K562 (cell line): ENCODE data around the gene USP48. TPM values are rescaled to one million over a fixed set of nuclear protein-coding genes. Genes with fewer than 3 reads are reported as not detected.
A peak's percentile ranks its signal among the peaks of the same experiment; 100 is the strongest.

ENCODE experiments used
- ASH1L ChIP-seq: fragments of 450-650 bp; IDR thresholded peaks from 2 replicates; pipeline ENCODE4 v1.6.1; 2018; ENCODE audit warnings: borderline replicate concordance, mild to moderate bottlenecking, low read depth; ENCODE audit not compliant: partially characterized antibody
- DNMT1 ChIP-seq: fragments of 450-650 bp; IDR thresholded peaks from 2 replicates; pipeline ENCODE4 v1.6.1; 2016; ENCODE audit warnings: antibody characterized with exemption, mild to moderate bottlenecking
- ESRRB ChIP-seq: fragments of 250-450 bp; sonication (Bioruptor Pico); IDR thresholded peaks from 2 replicates; pipeline ENCODE4 v1.5.0; 2020; ENCODE audit warnings: mild to moderate bottlenecking, moderate library complexity, borderline replicate concordance
- GABPA ChIP-seq: fragments of 200-800 bp; sonication (Bioruptor generic); conservative IDR thresholded peaks from 2 replicates; pipeline ENCODE4 v1.6.1; 2016; ENCODE audit warnings: low read depth, missing genetic modification characterization, missing compliant biosample characterization
- HNRNPLL ChIP-seq: fragments of 200-400 bp; formaldehyde crosslinking; IDR thresholded peaks from 2 replicates; pipeline ENCODE4 v1.6.1; 2017; ENCODE audit warnings: low read length, low read depth, mild to moderate bottlenecking; ENCODE audit not compliant: poor library complexity, severe bottlenecking
- L3MBTL2 ChIP-seq: fragments of 450-650 bp; IDR thresholded peaks from 2 replicates; pipeline ENCODE4 v1.6.1; 2016; ENCODE audit warnings: mild to moderate bottlenecking, moderate library complexity
- MEIS2 ChIP-seq: fragments of 450-650 bp; IDR thresholded peaks from 2 replicates; pipeline ENCODE4 v1.6.1; 2014; ENCODE audit warnings: mild to moderate bottlenecking; ENCODE audit not compliant: partially characterized antibody
- MIER1 ChIP-seq: fragments of 450-650 bp; IDR thresholded peaks from 2 replicates; pipeline ENCODE4 v1.6.1; 2016; ENCODE audit warnings: antibody characterized with exemption, mild to moderate bottlenecking, low read depth
- NEUROD1 ChIP-seq: fragments of 150-350 bp; IDR thresholded peaks from 2 replicates; pipeline ENCODE4 v1.6.1; 2014; ENCODE audit warnings: borderline replicate concordance, low read length, low read depth; ENCODE audit not compliant: partially characterized antibody
- NRF1 ChIP-seq, 2 experiments: fragments of 450-650 bp; IDR thresholded peaks in 1 of 2; conservative IDR thresholded peaks in 1 of 2; 2 replicates each; pipeline ENCODE4 v1.6.1; 2014; ENCODE audit warnings: mild to moderate bottlenecking in 2 of 2
- PHTF2 ChIP-seq: fragments of 250-450 bp; sonication (Bioruptor Pico); IDR thresholded peaks from 2 replicates; pipeline ENCODE4 v1.5.0; 2021; ENCODE audit warnings: mild to moderate bottlenecking
- SMAD4 ChIP-seq: fragments of 250-450 bp; sonication (Bioruptor Pico); conservative IDR thresholded peaks from 2 replicates; pipeline ENCODE4 v1.8.0; 2021; ENCODE audit warnings: inconsistent platforms, mild to moderate bottlenecking, moderate library complexity
- STAG1 ChIP-seq: sonication (generic); formaldehyde crosslinking; IDR thresholded peaks from 2 replicates; pipeline ENCODE4 v1.5.0; 2020; ENCODE audit warnings: missing genetic modification reagents, borderline replicate concordance
- STAT5A ChIP-seq: IDR thresholded peaks from 2 replicates; pipeline ENCODE4 v1.6.1; 2012; ENCODE audit warnings: low read length, inconsistent platforms, borderline replicate concordance
- ZNF507 ChIP-seq: conservative IDR thresholded peaks from 2 replicates; pipeline ENCODE4 v1.6.1; 2017; ENCODE audit warnings: missing genetic modification characterization, missing compliant biosample characterization
- ZNF583 ChIP-seq: fragments of 250-450 bp; sonication (Bioruptor Pico); IDR thresholded peaks from 2 replicates; pipeline ENCODE4 v1.4.0; 2020
- ZNF79 ChIP-seq: fragments of 250-450 bp; sonication (Bioruptor Pico); IDR thresholded peaks from 2 replicates; pipeline ENCODE4 v1.4.0; 2020; ENCODE audit warnings: low read depth, mild to moderate bottlenecking, moderate library complexity
- polyA plus RNA-seq, 8 experiments: library from polyadenylated mRNA; depleted of rRNA in 4 of 8; stranded (reverse) in 5 of 8; unstranded in 3 of 8; fragments of >200 nt; fragmentation: Nextera tagmentation in 2 of 8; fragmentation: Illumina TruSeq in 1 of 8; extraction: Ambion mirVana in 2 of 8; extraction: Trizol in 1 of 8; gene quantifications; 2 replicates each; pipeline versions ENCODE4 v1.2.1 to v1.2.3, GENCODE V29; 2011 to 2014; ENCODE audit warnings: inconsistent platforms in 1 of 8, missing spikeins in 1 of 8
- total RNA-seq, 7 experiments: library from RNA; depleted of rRNA in 6 of 7; stranded (reverse); fragments of >200 nt in 6 of 7; fragmentation: Illumina TruSeq in 2 of 7; extraction: Trizol in 2 of 7; gene quantifications; 2 replicates each; pipeline versions ENCODE4 v1.2.1 to v1.2.3, GENCODE V29; 2011 to 2021; ENCODE audit warnings: low replicate concordance in 1 of 7
- TF ChIP-seq, protein P1 (sequence below), 3 experiments: fragments of 200-800 bp in 1 of 3; sonication (Bioruptor generic) in 1 of 3; sonication (generic) in 1 of 3; formaldehyde crosslinking in 1 of 3; IDR thresholded peaks; 2 replicates each; pipeline versions ENCODE4 v1.6.1 to v1.8.0; 2016 to 2022; ENCODE audit warnings: mild to moderate bottlenecking in 2 of 3, missing compliant biosample characterization in 2 of 3, missing genetic modification characterization in 2 of 3, missing genetic modification reagents in 1 of 3
- TF ChIP-seq, protein P2 (sequence below): IDR thresholded peaks from 2 replicates; pipeline ENCODE4 v1.6.1; 2011; ENCODE audit warnings: borderline replicate concordance, low read depth, mild to moderate bottlenecking, moderate library complexity, low read length; ENCODE audit not compliant: insufficient read depth, poor library complexity, severe bottlenecking
- TF ChIP-seq, protein P3 (sequence below): sonication (generic); formaldehyde crosslinking; IDR thresholded peaks from 2 replicates; pipeline ENCODE4 v1.8.0; 2022; ENCODE audit warnings: mild to moderate bottlenecking, missing genetic modification reagents
- TF ChIP-seq, protein P4 (sequence below): fragments of 250-450 bp; sonication (Bioruptor Pico); IDR thresholded peaks from 2 replicates; pipeline ENCODE4 v1.5.1; 2021; ENCODE audit warnings: mild to moderate bottlenecking
- TF ChIP-seq, protein P5 (sequence below): fragments of 250-450 bp; sonication (Bioruptor Pico); IDR thresholded peaks from 2 replicates; pipeline ENCODE4 v1.8.0; 2021; ENCODE audit warnings: mild to moderate bottlenecking, moderate library complexity

USP48 gene
- total and polyA plus RNA-seq, 9 of the 15 experiments (the other 6 are each of a cell fraction or from before 2014, with no cell fraction given) = 23.3 to 123 (median 106) TPM

DNA sequence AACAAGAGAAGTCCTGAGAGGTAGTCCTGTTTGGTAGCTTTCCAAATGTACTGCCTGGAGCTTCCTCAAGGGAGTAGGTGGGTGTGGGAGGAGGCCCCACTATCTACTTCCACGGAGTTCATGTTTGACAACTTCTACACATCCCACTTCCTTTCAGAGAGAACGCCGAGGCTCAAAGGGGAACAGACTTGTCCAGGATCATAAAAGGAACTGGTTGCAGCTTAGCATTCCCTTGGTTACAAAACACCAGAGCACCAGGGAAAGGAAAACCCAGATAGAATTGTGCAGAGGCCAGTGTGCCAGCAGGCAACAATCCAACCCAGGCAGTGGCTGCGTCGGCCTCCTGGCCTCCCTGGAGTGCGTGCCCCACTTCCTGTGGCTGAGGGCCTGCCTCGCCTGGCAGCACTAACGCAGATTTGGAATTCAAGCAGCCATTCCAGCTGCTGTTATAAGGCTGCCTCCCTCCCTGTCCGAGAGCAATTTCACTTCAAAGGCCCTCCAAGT, 109.6 kb downstream of the USP48 start (continued):
- TF ChIP-seq PHTF2 (CRISPR knock-in tag) (no peak), L3MBTL2 (no peak), NEUROD1 (no peak), SMAD4 (CRISPR knock-in tag) (peak; percentile 19; the same call in 1 of the 2 replicates), HNRNPLL (no peak), NRF1 (conservative IDR thresholded peaks at IDR 0.05 in 1 of 2, IDR thresholded peaks at IDR 0.05 in 1 of 2) (0 out of 4 replicates have a peak, but pooled peaks of 1 of the 2 experiments have one; percentile 17), ZNF583 (CRISPR knock-in tag) (no peak), STAT5A (no peak), ASH1L (no peak), ESRRB (CRISPR knock-in tag) (no peak), MEIS2 (no peak), ZNF507 (tag) (no peak), MIER1 (no peak), STAG1 (CRISPR knock-in tag) (no peak), DNMT1 (no peak), GABPA (peak; percentile 54), ZNF79 (no peak)
- TF ChIP-seq, protein P1, sequence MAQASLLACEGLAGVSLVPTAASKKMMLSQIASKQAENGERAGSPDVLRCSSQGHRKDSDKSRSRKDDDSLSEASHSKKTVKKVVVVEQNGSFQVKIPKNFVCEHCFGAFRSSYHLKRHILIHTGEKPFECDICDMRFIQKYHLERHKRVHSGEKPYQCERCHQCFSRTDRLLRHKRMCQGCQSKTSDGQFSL (CRISPR knock-in tag; IDR thresholded peaks at IDR 0.05) = no peak
- TF ChIP-seq, protein P1 (tag; IDR thresholded peaks at IDR 0.05) = no peak
- TF ChIP-seq, protein P2, sequence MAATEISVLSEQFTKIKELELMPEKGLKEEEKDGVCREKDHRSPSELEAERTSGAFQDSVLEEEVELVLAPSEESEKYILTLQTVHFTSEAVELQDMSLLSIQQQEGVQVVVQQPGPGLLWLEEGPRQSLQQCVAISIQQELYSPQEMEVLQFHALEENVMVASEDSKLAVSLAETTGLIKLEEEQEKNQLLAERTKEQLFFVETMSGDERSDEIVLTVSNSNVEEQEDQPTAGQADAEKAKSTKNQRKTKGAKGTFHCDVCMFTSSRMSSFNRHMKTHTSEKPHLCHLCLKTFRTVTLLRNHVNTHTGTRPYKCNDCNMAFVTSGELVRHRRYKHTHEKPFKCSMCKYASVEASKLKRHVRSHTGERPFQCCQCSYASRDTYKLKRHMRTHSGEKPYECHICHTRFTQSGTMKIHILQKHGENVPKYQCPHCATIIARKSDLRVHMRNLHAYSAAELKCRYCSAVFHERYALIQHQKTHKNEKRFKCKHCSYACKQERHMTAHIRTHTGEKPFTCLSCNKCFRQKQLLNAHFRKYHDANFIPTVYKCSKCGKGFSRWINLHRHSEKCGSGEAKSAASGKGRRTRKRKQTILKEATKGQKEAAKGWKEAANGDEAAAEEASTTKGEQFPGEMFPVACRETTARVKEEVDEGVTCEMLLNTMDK = no peak
- TF ChIP-seq, protein P3, sequence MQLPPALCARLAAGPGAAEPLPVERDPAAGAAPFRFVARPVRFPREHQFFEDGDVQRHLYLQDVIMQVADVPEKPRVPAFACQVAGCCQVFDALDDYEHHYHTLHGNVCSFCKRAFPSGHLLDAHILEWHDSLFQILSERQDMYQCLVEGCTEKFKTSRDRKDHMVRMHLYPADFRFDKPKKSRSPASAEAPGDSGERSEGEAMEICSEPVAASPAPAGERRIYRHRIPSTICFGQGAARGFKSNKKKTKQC = no peak
- TF ChIP-seq, protein P4, sequence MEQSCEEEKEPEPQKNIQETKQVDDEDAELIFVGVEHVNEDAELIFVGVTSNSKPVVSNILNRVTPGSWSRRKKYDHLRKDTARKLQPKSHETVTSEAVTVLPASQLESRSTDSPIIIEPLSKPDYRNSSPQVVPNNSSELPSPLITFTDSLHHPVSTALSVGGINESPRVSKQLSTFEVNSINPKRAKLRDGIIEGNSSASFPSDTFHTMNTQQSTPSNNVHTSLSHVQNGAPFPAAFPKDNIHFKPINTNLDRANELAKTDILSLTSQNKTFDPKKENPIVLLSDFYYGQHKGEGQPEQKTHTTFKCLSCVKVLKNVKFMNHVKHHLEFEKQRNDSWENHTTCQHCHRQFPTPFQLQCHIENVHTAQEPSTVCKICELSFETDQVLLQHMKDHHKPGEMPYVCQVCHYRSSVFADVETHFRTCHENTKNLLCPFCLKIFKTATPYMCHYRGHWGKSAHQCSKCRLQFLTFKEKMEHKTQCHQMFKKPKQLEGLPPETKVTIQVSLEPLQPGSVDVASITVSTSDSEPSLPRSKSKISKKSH (CRISPR knock-in tag) = no peak
- TF ChIP-seq, protein P5, sequence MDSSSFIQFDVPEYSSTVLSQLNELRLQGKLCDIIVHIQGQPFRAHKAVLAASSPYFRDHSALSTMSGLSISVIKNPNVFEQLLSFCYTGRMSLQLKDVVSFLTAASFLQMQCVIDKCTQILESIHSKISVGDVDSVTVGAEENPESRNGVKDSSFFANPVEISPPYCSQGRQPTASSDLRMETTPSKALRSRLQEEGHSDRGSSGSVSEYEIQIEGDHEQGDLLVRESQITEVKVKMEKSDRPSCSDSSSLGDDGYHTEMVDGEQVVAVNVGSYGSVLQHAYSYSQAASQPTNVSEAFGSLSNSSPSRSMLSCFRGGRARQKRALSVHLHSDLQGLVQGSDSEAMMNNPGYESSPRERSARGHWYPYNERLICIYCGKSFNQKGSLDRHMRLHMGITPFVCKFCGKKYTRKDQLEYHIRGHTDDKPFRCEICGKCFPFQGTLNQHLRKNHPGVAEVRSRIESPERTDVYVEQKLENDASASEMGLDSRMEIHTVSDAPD (CRISPR knock-in tag) = no peak
